Natural killer cell (primary cell): ENCODE data around the gene UBXN11. TPM values are rescaled to one million over a fixed set of nuclear protein-coding genes. Genes with fewer than 3 reads are reported as not detected.

Experiments
- ATAC-seq, 3 donors: fragments of 150-1000 bp in 2 of 3; fragments of 200-7000 bp in 1 of 3; cut with Tn5 transposase; 1 replicate in 1 of 3; 2 replicates in 2 of 3; pipeline ENCODE4 v1.10.0; 2021; ENCODE audit warnings: mild to moderate bottlenecking in 2 of 3, moderate library complexity in 2 of 3
- DNase-seq, 2 donors: peaks; one replicate each; pipeline versions ENCODE4 v3.0.0 to v3.0.0-alpha.2; 2013 to 2021; ENCODE audit warnings: mixed read lengths in 1 of 2
- H3K27ac ChIP-seq: one replicate; pipeline ENCODE4 v1.5.1; 2013; ENCODE audit warnings: mild to moderate bottlenecking, low read length
- H3K27me3 ChIP-seq: one replicate; pipeline ENCODE4 v1.6.1; 2013; ENCODE audit warnings: low read length; ENCODE audit not compliant: control insufficient read depth, insufficient read depth
- H3K36me3 ChIP-seq: one replicate; pipeline ENCODE4 v1.6.1; 2013; ENCODE audit warnings: low read length; ENCODE audit not compliant: control insufficient read depth, insufficient read depth
- H3K4me1 ChIP-seq: one replicate; pipeline ENCODE4 v1.6.1; 2013; ENCODE audit warnings: low read length; ENCODE audit not compliant: control insufficient read depth, insufficient read depth
- H3K4me3 ChIP-seq: one replicate; pipeline ENCODE4 v1.5.1; 2013; ENCODE audit warnings: low read length
- H3K9me3 ChIP-seq: one replicate; pipeline ENCODE4 v1.6.1; 2013; ENCODE audit warnings: low read length; ENCODE audit not compliant: control insufficient read depth, insufficient read depth
- H3K27ac Mint-ChIP-seq, 2 donors: one replicate each; pipeline ENCODE4 v1.8.0; 2022; ENCODE audit warnings: mild to moderate bottlenecking in 2 of 2, mixed read lengths in 2 of 2, moderate library complexity in 1 of 2
- H3K27me3 Mint-ChIP-seq, 2 donors: one replicate each; pipeline ENCODE4 v1.8.0; 2022; ENCODE audit warnings: low read depth in 2 of 2, mixed read lengths in 2 of 2
- H3K36me3 Mint-ChIP-seq: one replicate; pipeline ENCODE4 v1.8.0; 2022; ENCODE audit warnings: mixed read lengths
- H3K4me1 Mint-ChIP-seq, 2 donors: one replicate each; pipeline ENCODE4 v1.8.0; 2022; ENCODE audit warnings: mixed read lengths in 2 of 2
- H3K4me3 Mint-ChIP-seq: one replicate; pipeline ENCODE4 v1.8.0; 2022; ENCODE audit warnings: mild to moderate bottlenecking, moderate library complexity, mixed read lengths
- H3K9me3 Mint-ChIP-seq, 2 donors: one replicate each; pipeline ENCODE4 v1.8.0; 2022; ENCODE audit warnings: mixed read lengths in 2 of 2
- CTCF ChIP-seq: fragments of 200-600 bp; IDR thresholded peaks from one replicate; pipeline ENCODE4 v1.8.0; 2022; ENCODE audit warnings: antibody characterized with exemption
- WGBS: methylation state at CpG from one replicate; pipeline ENCODE4 v1.1.7; 2013; ENCODE audit warnings: missing lambda C conversion rate; ENCODE audit not compliant: insufficient coverage; 5-methylcytosine and 5-hydroxymethylcytosine counted together
- intact Hi-C: fragments of 100-400 bp; cut with micrococcal nuclease; formaldehyde crosslinking; loops from one replicate; pipeline ENCODE4 v1.14.2; 2022
- total RNA-seq, 4 donors: library from RNA; stranded (reverse); fragments of 120-200 nt in 1 of 4; gene quantifications; one replicate each; pipeline versions ENCODE4 v1.2.3 to v1.2.4, GENCODE V29; 2013 to 2022

UBXN11 gene
- total RNA-seq, 3 donors from 2014 or later (not counting 1 experiment from before 2014, with no cell fraction given) = 22.7 to 32.0 (median 31.7) TPM

DNA sequence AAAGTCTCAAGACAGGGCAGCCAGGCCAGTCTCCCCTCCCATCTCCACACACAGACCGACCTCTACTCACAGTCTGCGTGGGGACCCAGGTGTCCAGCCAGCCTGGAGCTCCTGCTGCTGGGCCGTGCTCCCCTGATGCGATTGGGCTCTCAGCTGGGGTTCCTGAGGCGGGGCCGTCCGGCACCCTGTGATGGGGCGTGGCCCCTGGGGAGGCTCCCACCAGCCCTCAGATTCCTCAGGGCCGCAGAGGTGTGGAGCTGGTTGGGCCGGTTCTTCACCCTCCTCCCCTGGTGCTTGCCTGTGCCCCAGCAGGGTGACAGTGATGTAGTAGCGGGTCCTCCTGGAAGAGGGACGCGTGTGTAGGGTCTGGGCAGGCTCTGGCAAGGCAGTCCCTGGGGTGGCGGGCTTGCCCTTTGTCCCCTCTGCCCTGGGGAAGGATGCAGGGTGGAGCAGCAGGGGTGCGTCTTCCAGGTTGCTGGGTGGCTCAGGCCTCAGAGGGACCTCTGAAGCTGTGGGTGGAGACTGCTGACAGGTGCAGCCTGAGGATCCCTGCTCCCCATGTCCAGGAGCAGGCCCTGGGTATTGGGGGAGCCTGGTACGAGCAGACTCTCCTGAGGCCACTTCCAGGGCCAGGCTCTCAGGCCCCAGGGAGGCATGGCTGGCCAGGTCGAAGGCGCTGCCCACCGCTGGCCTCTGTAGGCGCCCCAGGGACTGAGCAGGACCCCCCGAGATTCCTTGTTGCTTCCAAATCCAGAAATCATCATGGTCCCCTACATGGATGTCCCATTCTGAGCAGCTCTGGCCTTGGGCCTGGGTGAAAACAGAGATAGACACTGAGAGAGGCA, 47.8 kb upstream of the UBXN11 start, which contains the start of gene CRYBG2:
CRYBG2 (minus strand) TSS at position 155 of the 845 bp plus-strand sequence. CDS start 7,473 bp downstream, outside the sequence.
- Histone ChIP-seq H3K36me3 (no peaks in the 10 kb centered on the region), H3K27ac (no peak within 1 kb of the TSS), H3K9me3 (no peaks in the 10 kb centered on the region), H3K4me3 (no peak within 1 kb of the TSS), H3K27me3 (no peaks in the 10 kb centered on the region), H3K4me1 (peaks cover 7% of the 10 kb centered on the region)
- no peaks in the 10 kb centered on the region for H3K9me3 Mint-ChIP-seq
- ATAC-seq (no peak), DNase-seq (no peak)
- no peaks in the 10 kb centered on the region for H3K36me3 Mint-ChIP-seq
- WGBS = 91% methylated on average over 21 of the region's 21 CpGs
- peaks cover 14 to 29% of the 10 kb centered on the region in 2 donors for H3K27me3 Mint-ChIP-seq
- no peak within 1 kb of the TSS for H3K27ac Mint-ChIP-seq
- no peak within 1 kb of the TSS for H3K4me3 Mint-ChIP-seq
- intact Hi-C loops = no loop called here
- H3K4me1 Mint-ChIP-seq = peaks cover 5 to 13% of the 10 kb centered on the region in 2 donors
- no peak for TF ChIP-seq CTCF

DNA sequence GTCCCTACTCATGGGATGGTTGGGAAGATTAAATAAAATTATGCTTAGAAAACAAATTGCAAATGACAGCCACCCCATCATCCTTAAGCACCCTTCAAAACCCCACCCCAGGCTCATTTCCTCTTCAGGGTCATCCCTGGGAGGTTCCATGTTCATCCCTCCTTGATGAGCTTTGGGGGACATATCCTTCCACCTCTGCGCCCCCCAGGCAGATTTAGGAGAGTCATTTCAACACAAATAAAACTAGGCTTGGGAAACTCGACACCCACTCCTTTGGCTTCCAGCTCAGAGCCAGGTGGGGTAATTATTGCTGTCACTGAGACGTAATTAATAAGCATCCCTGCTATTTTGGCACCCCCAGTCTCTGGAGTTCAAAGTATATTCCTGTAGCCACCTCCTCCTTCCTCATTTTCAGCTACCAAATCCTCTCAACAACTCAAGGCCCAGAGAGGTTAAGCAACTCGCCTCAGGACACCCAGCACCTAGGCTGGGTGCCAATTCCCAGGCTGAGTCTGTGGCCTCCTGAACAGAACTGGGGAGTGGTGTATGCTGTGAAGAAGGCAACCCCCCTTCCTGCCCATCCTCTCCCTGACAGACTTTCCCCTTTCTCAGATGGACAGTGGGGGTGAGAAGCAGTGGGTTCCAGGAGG, 46.9 kb upstream of the UBXN11 start:
- TF ChIP-seq CTCF = no peak
- no peaks in the 10 kb centered on the region for H3K9me3 Mint-ChIP-seq
- peaks cover 6 to 26% of the 10 kb centered on the region in 2 donors for H3K27me3 Mint-ChIP-seq
- no peak for ATAC-seq
- H3K27ac Mint-ChIP-seq = no peak overlapping the region
- no peaks in the 10 kb centered on the region for H3K36me3 ChIP-seq
- no peak overlapping the region for H3K4me3 Mint-ChIP-seq
- intact Hi-C loops = no loop called here
- H3K27ac ChIP-seq = no peak overlapping the region
- H3K4me1 ChIP-seq = peaks cover 5% of the 10 kb centered on the region
- no peak for DNase-seq
- no peaks in the 10 kb centered on the region for H3K9me3 ChIP-seq
- peaks cover 5 to 7% of the 10 kb centered on the region in 2 donors for H3K4me1 Mint-ChIP-seq
- WGBS = 96% methylated on average over 3 of the region's 4 CpGs
- no peaks in the 10 kb centered on the region for H3K36me3 Mint-ChIP-seq
- H3K27me3 ChIP-seq = no peaks in the 10 kb centered on the region
- H3K4me3 ChIP-seq = no peak overlapping the region

DNA sequence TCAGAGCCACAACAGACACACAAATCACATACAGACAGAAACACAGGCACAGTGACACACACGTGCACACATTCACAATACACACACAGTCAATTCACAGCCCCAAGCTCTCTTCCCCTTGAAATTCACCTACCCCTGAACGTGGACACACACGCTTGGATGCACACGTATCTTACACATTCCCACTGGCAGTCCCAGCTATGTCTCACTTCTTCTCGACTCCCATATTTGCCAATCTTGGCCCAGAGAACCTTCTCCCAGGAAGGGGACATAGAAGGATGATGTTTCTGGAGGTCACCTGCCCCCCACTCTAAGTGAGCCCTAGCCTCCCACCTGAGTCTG, 45.9 kb upstream of the UBXN11 start:
- Histone ChIP-seq H3K27me3 (no peaks in the 10 kb centered on the region), H3K4me3 (no peak overlapping the region), H3K4me1 (peaks cover 5% of the 10 kb centered on the region), H3K9me3 (no peaks in the 10 kb centered on the region), H3K36me3 (no peaks in the 10 kb centered on the region), H3K27ac (no peak overlapping the region)
- H3K4me1 Mint-ChIP-seq = peaks cover 5 to 7% of the 10 kb centered on the region in 2 donors
- DNase-seq (no peak), ATAC-seq (no peak)
- no peak overlapping the region for H3K27ac Mint-ChIP-seq
- 86% methylated on average over 5 of the region's 5 CpGs for WGBS
- H3K9me3 Mint-ChIP-seq = no peaks in the 10 kb centered on the region
- H3K36me3 Mint-ChIP-seq = no peaks in the 10 kb centered on the region
- peaks cover 6 to 22% of the 10 kb centered on the region in 2 donors for H3K27me3 Mint-ChIP-seq
- TF ChIP-seq CTCF = no peak
- H3K4me3 Mint-ChIP-seq = no peak overlapping the region
- intact Hi-C loops = no loop called here
